GM12878 (cell line): Measurements from ENCODE around the gene STAT3. TPM values are rescaled to one million over a fixed set of nuclear protein-coding genes. Genes with fewer than 3 reads are reported as not detected.

Experiments used
- ATAC-seq: fragments of 200-7000 bp; cut with Tn5 transposase; 3 replicates; pipeline ENCODE4 v1.9.1; 2020; ENCODE audit warnings: mild to moderate bottlenecking, moderate library complexity
- BruUV-seq: library from RNA; stranded (reverse); fragments of 400-500 nt; replicated peaks from 2 replicates; lab custom pipeline; 2021; lab: Mats Ljungman, UMichigan
- CTCF ChIA-PET: fragments of 300-600 bp; sonication (Branson Sonifier 250); formaldehyde crosslinking; extraction: SDS; loops from one replicate; lab custom pipeline; 2021; ENCODE audit warnings: inconsistent platforms; lab: Yijun Ruan, JAX
- POLR2A ChIA-PET: fragments of 350-600 bp; formaldehyde crosslinking; extraction: SDS; loops from one replicate; lab custom pipeline; 2021; ENCODE audit warnings: inconsistent platforms; lab: Charles Lee
- RAD21 ChIA-PET: fragments of 300-600 bp; sonication (Branson Sonifier 250); formaldehyde crosslinking; loops from one replicate; lab custom pipeline; 2023; ENCODE audit warnings: antibody characterized with exemption; ENCODE audit not compliant: unreplicated experiment; lab: Charles Lee
- SMC1A ChIA-PET: fragments of 300-600 bp; sonication (Branson Sonifier 250); formaldehyde crosslinking; loops from one replicate; lab custom pipeline; 2023; ENCODE audit not compliant: unreplicated experiment, uncharacterized antibody; lab: Charles Lee
- DNase-seq: peaks from one replicate; pipeline ENCODE4 v3.0.0-alpha.2; 2011; ENCODE audit warnings: low read depth, low spot score
- FAIRE-seq: peaks from 3 replicates; lab custom pipeline; 2011; peaks lifted over from hg19 to GRCh38; lab: Jason Lieb, UNC
- H2AFZ ChIP-seq: 2 replicates; pipeline ENCODE4 v1.6.0; 2011; ENCODE audit warnings: low read depth, low read length, control low read depth; ENCODE audit not compliant: control insufficient read depth
- H3K27ac ChIP-seq: 2 replicates; pipeline ENCODE4 v1.5.1; 2011; ENCODE audit warnings: control low read depth; ENCODE audit not compliant: control insufficient read depth, insufficient read depth
- H3K27me3 ChIP-seq, 2 experiments: replicated peaks in 1 of 2; 2 replicates each; pipeline versions ENCODE4 v1.6.0 to v1.6.1; 2011; ENCODE audit warnings: low read length in 1 of 2; ENCODE audit not compliant: control insufficient read depth in 2 of 2, insufficient read depth in 2 of 2
- H3K36me3 ChIP-seq, 2 experiments: 2 replicates each; pipeline ENCODE4 v1.5.1; 2011; ENCODE audit warnings: low read length in 1 of 2; ENCODE audit not compliant: control insufficient read depth in 2 of 2, insufficient read depth in 2 of 2
- H3K4me1 ChIP-seq: 2 replicates; pipeline ENCODE4 v1.6.1; 2011; ENCODE audit warnings: mild to moderate bottlenecking, low read length, moderate library complexity, mixed read lengths; ENCODE audit not compliant: control insufficient read depth, insufficient read depth
- H3K4me2 ChIP-seq: 2 replicates; pipeline ENCODE4 v1.6.0; 2011; ENCODE audit warnings: control low read depth; ENCODE audit not compliant: control insufficient read depth, insufficient read depth
- H3K4me3 ChIP-seq: fragments of 200-600 bp; sonication (generic); 2 replicates; pipeline ENCODE4 v1.5.1; 2016
- H3K79me2 ChIP-seq: 2 replicates; pipeline ENCODE4 v1.6.0; 2011; ENCODE audit warnings: low read length; ENCODE audit not compliant: control insufficient read depth, insufficient read depth
- H3K9ac ChIP-seq: 2 replicates; pipeline ENCODE4 v1.8.0; 2011; ENCODE audit warnings: low read length, control low read depth, mixed read lengths; ENCODE audit not compliant: control insufficient read depth, insufficient read depth
- H3K9me3 ChIP-seq: replicated peaks from 3 replicates; pipeline ENCODE4 v1.5.1; 2011; ENCODE audit warnings: mild to moderate bottlenecking, low read length; ENCODE audit not compliant: control insufficient read depth, insufficient read depth
- H4K20me1 ChIP-seq: 2 replicates; pipeline ENCODE4 v1.6.0; 2011; ENCODE audit not compliant: control insufficient read depth, insufficient read depth
- BMI1 ChIP-seq: fragments of 450-650 bp; IDR thresholded peaks from 2 replicates; pipeline ENCODE4 v1.6.1; 2016; ENCODE audit warnings: mild to moderate bottlenecking, moderate library complexity, borderline replicate concordance
- E2F8 ChIP-seq: fragments of 450-650 bp; IDR thresholded peaks from 2 replicates; pipeline ENCODE4 v1.6.1; 2018; ENCODE audit warnings: mild to moderate bottlenecking, low read depth, moderate library complexity; ENCODE audit not compliant: partially characterized antibody
- NR2F1 ChIP-seq: fragments of 450-650 bp; conservative IDR thresholded peaks from 2 replicates; pipeline ENCODE4 v1.6.1; 2017; ENCODE audit warnings: mild to moderate bottlenecking
- NRF1 ChIP-seq: conservative IDR thresholded peaks from 2 replicates; pipeline ENCODE4 v1.6.1; 2011; ENCODE audit warnings: mild to moderate bottlenecking, low read depth, low read length, improper control_type of control experiment
- USF2 ChIP-seq: IDR thresholded peaks from 2 replicates; pipeline ENCODE4 v1.6.1; 2011; ENCODE audit warnings: low read depth, low read length, improper control_type of control experiment, borderline replicate concordance
- ZNF207 ChIP-seq: fragments of 450-650 bp; IDR thresholded peaks from 2 replicates; pipeline ENCODE4 v1.6.1; 2014; ENCODE audit warnings: antibody characterized with exemption, mild to moderate bottlenecking, borderline replicate concordance
- WGBS: methylation state at CpG from one replicate; pipeline ENCODE4 v1.1.6; 2016; ENCODE audit warnings: low lambda C conversion rate; ENCODE audit not compliant: insufficient replicate concordance, insufficient coverage; ENCODE audit errors: missing lambda C conversion rate; 5-methylcytosine and 5-hydroxymethylcytosine counted together
- in situ Hi-C: fragments of 300-500 bp; cut with MboI; formaldehyde crosslinking; loops from 9 replicates; pipeline ENCODE4 v1.14.3; 2018; ENCODE audit warnings: mixed read lengths
- intact Hi-C: fragments of 100-400 bp; cut with micrococcal nuclease; formaldehyde crosslinking; loops from one replicate; pipeline ENCODE4 v1.14.2; 2022; ENCODE audit not compliant: unreplicated experiment
- polyA plus RNA-seq, 11 experiments: library from polyadenylated mRNA; depleted of rRNA in 4 of 11; unstranded in 6 of 11; stranded (reverse) in 5 of 11; fragments of >200 nt; fragmentation: Nextera tagmentation in 4 of 11; fragmentation: Illumina TruSeq in 1 of 11; extraction: Ambion mirVana in 4 of 11; extraction: Trizol in 1 of 11; gene quantifications; 1 replicate in 1 of 11; 2 replicates in 10 of 11; pipeline versions ENCODE4 v1.2.1 to v1.2.3, GENCODE V29; 2011 to 2016; ENCODE audit warnings: inconsistent platforms in 2 of 11, missing spikeins in 2 of 11, low read depth in 1 of 11
- total RNA-seq, 4 experiments: library from RNA; depleted of rRNA in 3 of 4; stranded (reverse); fragments of >200 nt in 3 of 4; fragmentation: Illumina TruSeq in 1 of 4; extraction: Trizol in 1 of 4; gene quantifications; 2 replicates each; pipeline versions ENCODE4 v1.2.1 to v1.2.3, GENCODE V29; 2013 to 2021

Gene STAT3
- total and polyA plus RNA-seq, 10 of the 15 experiments (the other 5 are each of a cell fraction or from before 2014, with no cell fraction given): 18.4 to 96.4 (median 60.9) TPM

DNA sequence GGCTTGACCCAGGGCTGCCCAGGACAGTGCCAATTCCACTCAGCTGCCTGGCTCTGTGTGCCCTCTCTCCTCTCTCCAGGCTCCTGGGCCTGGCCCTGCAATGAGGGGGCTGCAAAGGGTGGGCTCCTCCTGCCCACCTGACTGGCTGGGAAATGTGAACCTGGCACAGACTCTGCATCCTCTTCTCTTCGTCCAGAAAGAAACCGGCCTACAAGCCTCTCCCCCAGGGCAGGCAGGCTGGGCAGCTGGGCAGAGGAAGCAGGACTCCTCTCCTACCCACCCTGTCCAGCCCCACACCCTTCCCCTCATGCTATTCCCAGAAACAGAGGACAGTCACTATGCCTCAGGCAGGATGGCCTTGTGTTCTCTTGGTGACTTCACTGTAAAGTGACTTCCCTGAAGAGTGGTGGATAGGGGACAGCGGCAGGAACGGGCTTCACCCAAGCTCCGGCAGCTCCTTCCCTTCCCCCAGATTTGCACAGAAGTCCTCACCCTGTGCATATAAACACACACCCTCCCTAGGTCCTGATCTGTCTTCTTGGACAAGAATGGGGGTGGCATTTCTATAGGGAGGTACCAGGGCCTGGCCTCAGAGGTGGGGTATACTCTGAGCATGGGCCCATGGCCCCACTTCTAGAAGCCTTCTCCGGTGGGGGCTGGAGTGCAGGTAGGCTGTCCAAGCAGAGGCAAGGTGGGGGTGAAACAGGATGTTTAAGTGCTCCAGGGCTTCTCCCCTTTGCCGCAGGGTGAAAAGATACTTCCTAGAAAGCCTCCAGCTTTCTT lies 104.8 kb downstream of the STAT3 start:
- H3K27me3 ChIP-seq: no peaks in the 10 kb centered on the region
- ChIA-PET POLR2A (interaction anchor here (0.7 kb wide), 1 partner anchor 36 kb away, joined by 3 read pairs; no protein-coding TSS in a partner anchor), RAD21 (interaction anchor here (0.6 kb wide), 1 partner anchor 240 kb away, joined by 4 read pairs; no protein-coding TSS in a partner anchor), CTCF (interaction anchor here (1.6 kb wide), 1 partner anchor 61 kb away, joined by 3 read pairs; no protein-coding TSS in a partner anchor), SMC1A (interaction anchor here (0.6 to 0.7 kb wide), 2 partner anchors 12 to 29 kb away, joined by 3 to 4 read pairs; no protein-coding TSS in a partner anchor)
- peaks cover 23% of the 10 kb centered on the region for H3K4me1 ChIP-seq
- no TSS peak for BruUV-seq
- no peak overlapping the region for H3K4me2 ChIP-seq
- no peaks in the 10 kb centered on the region for H3K36me3 ChIP-seq
- TF ChIP-seq NRF1 (no peak), NR2F1 (no peak), E2F8 (no peak), ZNF207 (no peak), BMI1 (no peak), USF2 (no peak)
- H3K9ac ChIP-seq: no peak overlapping the region
- no peak for DNase-seq
- H3K4me3 ChIP-seq: no peak overlapping the region
- H3K9me3 ChIP-seq: no peaks in the 10 kb centered on the region
- 97% methylated on average over 7 of the region's 7 CpGs for WGBS
- no peaks in the 10 kb centered on the region for H4K20me1 ChIP-seq
- intact Hi-C loops: no loop called here
- no peak for FAIRE-seq
- no peak for ATAC-seq
- peaks cover 15% of the 10 kb centered on the region for H3K79me2 ChIP-seq
- no peak overlapping the region for H2AFZ ChIP-seq
- H3K27ac ChIP-seq: no peak overlapping the region
- in situ Hi-C loops: no loop called here
